Stimulated activated CD4-positive, alpha-beta T cell treated with anti-CD3 and anti-CD28 coated beads, Interleukin-1b, Interleukin-23, amount 100 ng/mL, for 4 hours (primary cell): ENCODE data around the gene MFAP5.
"Not testable (repeated sequence)": the region's sequence is repeated elsewhere in the genome, so short reads cannot be mapped to it uniquely, and the experiment has no call there.

Experiments used
- DNase-seq, 2 donors: peaks; one replicate each; pipeline ENCODE4 v3.0.0-alpha.2; 2020; ENCODE audit warnings: low read depth in 2 of 2

Gene MFAP5

DNA sequence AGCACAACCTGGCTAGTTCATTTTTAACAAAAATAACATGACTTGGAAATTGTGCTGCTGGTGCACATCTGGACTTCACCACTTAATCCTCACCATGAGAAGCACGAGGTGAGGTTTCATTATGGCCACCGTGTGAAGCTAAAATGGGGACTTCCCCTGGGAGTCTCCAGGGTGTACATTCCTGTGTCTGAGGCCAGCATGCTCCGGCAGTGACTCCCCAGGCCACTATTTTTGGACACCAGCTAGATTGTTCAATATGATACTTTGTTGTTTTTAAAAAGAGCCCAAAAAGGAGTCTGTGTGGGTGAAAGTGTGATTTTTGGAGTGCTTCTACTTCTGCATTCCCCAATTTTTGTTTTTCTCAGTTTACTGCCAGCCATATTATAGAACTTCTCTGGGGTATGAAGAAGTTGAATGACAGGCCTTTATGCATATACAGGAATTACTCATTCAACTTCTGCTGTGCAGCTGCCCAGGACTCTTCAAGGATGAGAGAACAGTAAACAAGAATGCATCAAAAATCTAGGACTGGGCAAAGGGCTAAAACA, 33.1 kb downstream of the MFAP5 start:
- DNase-seq: no peak

DNA sequence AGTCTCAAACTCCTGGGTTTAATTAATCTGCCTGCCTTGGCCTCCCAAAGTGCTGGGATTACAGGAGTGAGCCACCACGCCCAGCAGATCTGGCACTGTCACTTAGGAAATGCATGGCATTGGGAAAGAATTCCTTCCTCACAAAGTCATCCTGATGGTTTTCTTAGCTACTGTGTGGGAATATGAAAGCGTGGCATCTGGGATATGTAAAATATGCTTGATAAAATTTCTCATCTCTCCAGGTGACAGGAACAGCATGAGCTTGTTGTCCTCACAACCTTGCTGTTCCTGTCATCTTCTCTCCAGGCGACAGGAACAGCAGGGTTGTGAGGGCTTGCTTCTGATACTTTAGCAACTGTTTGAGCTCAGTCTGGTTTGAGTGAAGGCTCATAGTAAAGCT, 33.9 kb downstream of the MFAP5 start:
- DNase-seq: no peak

DNA sequence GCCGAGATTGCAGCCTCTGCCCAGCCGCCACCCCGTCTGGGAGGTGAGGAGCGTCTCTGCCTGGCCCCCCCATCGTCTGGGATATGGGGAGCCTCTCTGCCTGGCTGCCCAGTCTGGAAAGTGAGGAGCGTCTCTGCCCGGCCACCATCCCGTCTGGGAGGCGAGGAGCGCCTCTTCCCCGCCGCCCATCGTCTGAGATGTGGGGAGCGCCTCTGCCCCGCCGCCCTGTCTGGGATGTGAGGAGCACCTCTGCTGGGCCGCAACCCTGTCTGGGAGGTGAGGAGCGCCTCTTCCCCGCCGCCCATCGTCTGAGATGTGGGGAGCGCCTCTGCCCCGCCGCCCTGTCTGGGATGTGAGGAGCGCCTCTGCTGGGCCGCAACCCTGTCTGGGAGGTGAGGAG, 37.9 kb downstream of the MFAP5 start:
- DNase-seq: not testable (repeated sequence)

DNA sequence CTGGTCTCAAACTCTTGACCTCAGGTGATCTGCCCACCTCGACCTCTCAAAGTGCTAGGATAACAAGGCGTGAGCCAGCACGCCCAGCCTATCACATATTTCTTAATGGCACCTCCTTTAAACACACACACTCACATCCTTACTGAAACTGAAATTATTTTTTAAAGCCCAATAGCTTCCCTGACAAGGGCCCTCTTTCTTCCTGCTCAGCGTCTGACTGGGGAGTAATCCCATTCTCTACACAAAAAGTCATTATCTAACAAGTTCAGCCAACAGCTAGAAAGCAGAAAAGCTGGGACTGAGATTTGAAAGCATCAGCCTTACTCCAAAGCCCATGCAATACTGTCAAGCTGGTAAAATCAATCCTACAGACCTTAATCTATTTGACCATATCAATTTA, 40.0 kb downstream of the MFAP5 start:
- DNase-seq: no peak

GRCh38 chr12:8615206-8615605, 47.4 kb downstream of the MFAP5 start:
- no peak for DNase-seq

- DNase-seq: not testable (repeated sequence)
Observed at GRCh38 chr12:8613881-8614280, 48.7 kb downstream of the MFAP5 start.

- DNase-seq: no peak
Observed at GRCh38 chr12:8612629-8613028, 50.0 kb downstream of the MFAP5 start, which contains the start of gene AICDA. Gene AICDA (minus strand): TSS chr12:8612859. CDS start chr12:8612767, 92 bp downstream.

DNA sequence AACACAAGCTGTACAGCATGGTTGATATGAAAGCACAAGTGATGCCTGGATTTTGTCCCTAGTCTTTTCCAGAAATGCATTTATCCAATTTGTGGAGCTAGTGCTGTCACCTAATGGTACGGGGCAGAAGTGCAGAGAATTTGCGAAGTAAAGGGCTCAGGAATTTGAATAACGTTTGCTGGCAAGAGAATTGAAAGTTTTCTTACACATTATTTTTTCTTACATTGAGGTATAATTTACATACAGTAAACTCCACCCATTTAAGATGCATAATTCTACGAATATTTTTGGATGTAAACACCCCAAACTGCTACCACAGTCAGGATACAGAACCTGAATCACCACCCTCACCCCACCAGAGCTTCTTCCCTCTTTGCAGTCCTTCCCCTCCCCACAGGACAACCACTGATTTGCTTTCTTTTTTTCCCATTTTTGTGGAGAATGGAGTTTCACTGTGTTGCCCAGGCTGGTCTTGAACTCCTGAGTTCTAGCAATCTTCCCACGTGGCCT, 53.5 kb downstream of the MFAP5 start:
- no peak for DNase-seq

DNA sequence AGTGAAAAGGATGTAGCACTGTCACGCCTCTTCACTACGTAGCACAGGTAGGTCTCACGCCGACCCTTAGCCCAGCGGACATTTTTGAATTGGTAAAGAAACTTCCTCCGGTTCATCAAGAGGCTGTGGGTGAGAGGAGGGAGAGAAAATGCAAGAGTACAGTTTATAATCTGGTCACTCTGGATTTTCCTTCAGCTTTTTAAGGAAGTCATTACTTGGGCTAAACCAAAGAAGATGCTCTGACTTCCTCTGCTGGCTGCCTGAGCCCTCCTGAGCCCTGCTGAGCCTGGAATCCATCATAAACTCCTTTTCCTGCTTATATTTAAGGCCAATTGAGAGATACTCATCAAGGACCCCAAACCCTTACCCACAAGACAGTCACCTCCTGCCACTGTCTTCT, 55.7 kb downstream of the MFAP5 start:
- no peak for DNase-seq

DNA sequence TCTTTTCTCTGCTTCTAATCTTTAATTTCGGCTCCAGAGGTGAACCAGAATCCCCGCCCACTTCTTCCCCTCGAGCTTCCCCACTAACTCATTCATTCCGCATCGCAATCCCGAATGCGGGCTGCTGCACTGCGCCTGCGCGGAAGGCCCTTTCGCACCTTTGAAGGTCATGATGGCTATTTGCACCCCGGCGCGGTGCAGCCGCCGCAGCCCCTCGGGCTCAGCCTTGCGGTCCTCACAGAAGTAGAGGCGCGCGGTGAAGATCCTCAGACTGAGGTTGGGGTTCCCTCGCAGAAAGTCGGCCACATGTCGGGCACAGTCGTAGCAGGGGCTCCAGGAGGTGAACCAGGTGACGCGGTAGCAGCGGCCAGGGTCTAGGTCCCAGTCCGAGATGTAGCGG, 57.6 kb downstream of the MFAP5 start:
- no peak for DNase-seq

- DNase-seq: no peak
Observed at GRCh38 chr12:8603856-8604255, 58.8 kb downstream of the MFAP5 start.

GRCh38 chr12:8603286-8603685, 59.3 kb downstream of the MFAP5 start:
- no peak for DNase-seq

GRCh38 chr12:8596561-8596960, 66.1 kb downstream of the MFAP5 start:
- DNase-seq: no peak
